Naive thymus-derived CD4-positive, alpha-beta T cell (primary cell): ENCODE results near the gene CCDC33. TPM values are rescaled to one million over a fixed set of nuclear protein-coding genes. Genes with fewer than 3 reads are reported as not detected.

ENCODE experiments used
- ATAC-seq: fragments of 150-1000 bp; cut with Tn5 transposase; 2 replicates; pipeline ENCODE4 v1.10.0; 2021; ENCODE audit warnings: mild to moderate bottlenecking, moderate library complexity
- CTCF ChIA-PET: fragments of 350-600 bp; sonication (Branson Sonifier 250); formaldehyde crosslinking; loops from one replicate; lab custom pipeline; 2021; ENCODE audit warnings: antibody characterized with exemption; lab: Charles Lee
- POLR2A ChIA-PET: fragments of 350-600 bp; sonication (Branson Sonifier 250); formaldehyde crosslinking; loops from one replicate; lab custom pipeline; 2021; ENCODE audit warnings: antibody characterized with exemption, inconsistent platforms; lab: Charles Lee
- DNase-seq, 9 donors: peaks; one replicate each; pipeline versions ENCODE4 v3.0.0 to v3.0.0-alpha.2; 2020 to 2022; ENCODE audit warnings: mixed read lengths in 1 of 9
- H3K27ac ChIP-seq: one replicate; pipeline ENCODE4 v1.7.0; 2013; ENCODE audit warnings: mild to moderate bottlenecking, low read depth, low read length, moderate library complexity
- H3K27me3 ChIP-seq, 2 donors: one replicate each; pipeline ENCODE4 v1.7.0; 2013; ENCODE audit warnings: low read length in 2 of 2, mild to moderate bottlenecking in 2 of 2, moderate library complexity in 2 of 2; ENCODE audit not compliant: control insufficient read depth in 2 of 2, insufficient read depth in 2 of 2
- H3K36me3 ChIP-seq, 3 experiments: 1 replicate in 2 of 3; 2 replicates in 1 of 3; pipeline ENCODE4 v1.7.0; 2013; ENCODE audit warnings: low read length in 3 of 3, mild to moderate bottlenecking in 3 of 3, moderate library complexity in 1 of 3; ENCODE audit not compliant: insufficient read depth in 3 of 3, control insufficient read depth in 2 of 3
- H3K4me1 ChIP-seq, 2 donors: one replicate each; pipeline ENCODE4 v1.7.0; 2013; ENCODE audit warnings: low read length in 2 of 2, mild to moderate bottlenecking in 2 of 2, moderate library complexity in 1 of 2; ENCODE audit not compliant: control insufficient read depth in 2 of 2, insufficient read depth in 2 of 2
- H3K4me3 ChIP-seq: 2 replicates; pipeline ENCODE4 v1.7.0; 2013; ENCODE audit warnings: mild to moderate bottlenecking, low read length
- H3K9me3 ChIP-seq, 3 experiments: 1 replicate in 2 of 3; 2 replicates in 1 of 3; pipeline ENCODE4 v1.7.0; 2013; ENCODE audit warnings: low read length in 3 of 3; ENCODE audit not compliant: control insufficient read depth in 2 of 3
- H3K27ac Mint-ChIP-seq, 9 donors: one replicate each; pipeline ENCODE4 v1.8.0; 2020 to 2022; ENCODE audit warnings: mixed read lengths in 9 of 9, mild to moderate bottlenecking in 8 of 9, moderate library complexity in 5 of 9, inconsistent platforms in 2 of 9
- H3K27me3 Mint-ChIP-seq, 5 donors: one replicate each; pipeline ENCODE4 v1.8.0; 2021 to 2022; ENCODE audit warnings: mixed read lengths in 5 of 5, mild to moderate bottlenecking in 1 of 5
- H3K36me3 Mint-ChIP-seq, 5 donors: one replicate each; pipeline ENCODE4 v1.8.0; 2020 to 2022; ENCODE audit warnings: mixed read lengths in 5 of 5, mild to moderate bottlenecking in 3 of 5, inconsistent platforms in 1 of 5
- H3K4me1 Mint-ChIP-seq, 7 donors: one replicate each; pipeline ENCODE4 v1.8.0; 2020 to 2022; ENCODE audit warnings: mixed read lengths in 7 of 7, mild to moderate bottlenecking in 3 of 7, inconsistent platforms in 1 of 7
- H3K4me3 Mint-ChIP-seq, 10 donors: one replicate each; pipeline ENCODE4 v1.8.0; 2020 to 2022; ENCODE audit warnings: mild to moderate bottlenecking in 10 of 10, mixed read lengths in 10 of 10, moderate library complexity in 6 of 10, inconsistent platforms in 2 of 10
- H3K9me3 Mint-ChIP-seq, 11 donors: one replicate each; pipeline ENCODE4 v1.8.0; 2020 to 2022; ENCODE audit warnings: mixed read lengths in 11 of 11, mild to moderate bottlenecking in 4 of 11, inconsistent platforms in 1 of 11, moderate library complexity in 1 of 11
- intact Hi-C, 2 donors: fragments of 100-400 bp; cut with micrococcal nuclease; formaldehyde crosslinking; loops; one replicate each; pipeline ENCODE4 v1.15.1; 2023
- polyA plus RNA-seq, 2 donors: library from polyadenylated mRNA; unstranded; fragments of 300-500 nt; fragmentation: Illumina TruSeq; gene quantifications; one replicate each; pipeline ENCODE4 v1.2.3, GENCODE V29; 2021
- total RNA-seq, 6 experiments: library from RNA in 5 of 6; stranded (reverse) in 5 of 6; gene quantifications; 1 replicate in 5 of 6; 2 replicates in 1 of 6; pipeline ENCODE4 v1.2.3 and lab custom pipeline; 2021 to 2026

Gene CCDC33
- total and polyA plus RNA-seq, 7 experiments from 2014 or later = not detected

DNA sequence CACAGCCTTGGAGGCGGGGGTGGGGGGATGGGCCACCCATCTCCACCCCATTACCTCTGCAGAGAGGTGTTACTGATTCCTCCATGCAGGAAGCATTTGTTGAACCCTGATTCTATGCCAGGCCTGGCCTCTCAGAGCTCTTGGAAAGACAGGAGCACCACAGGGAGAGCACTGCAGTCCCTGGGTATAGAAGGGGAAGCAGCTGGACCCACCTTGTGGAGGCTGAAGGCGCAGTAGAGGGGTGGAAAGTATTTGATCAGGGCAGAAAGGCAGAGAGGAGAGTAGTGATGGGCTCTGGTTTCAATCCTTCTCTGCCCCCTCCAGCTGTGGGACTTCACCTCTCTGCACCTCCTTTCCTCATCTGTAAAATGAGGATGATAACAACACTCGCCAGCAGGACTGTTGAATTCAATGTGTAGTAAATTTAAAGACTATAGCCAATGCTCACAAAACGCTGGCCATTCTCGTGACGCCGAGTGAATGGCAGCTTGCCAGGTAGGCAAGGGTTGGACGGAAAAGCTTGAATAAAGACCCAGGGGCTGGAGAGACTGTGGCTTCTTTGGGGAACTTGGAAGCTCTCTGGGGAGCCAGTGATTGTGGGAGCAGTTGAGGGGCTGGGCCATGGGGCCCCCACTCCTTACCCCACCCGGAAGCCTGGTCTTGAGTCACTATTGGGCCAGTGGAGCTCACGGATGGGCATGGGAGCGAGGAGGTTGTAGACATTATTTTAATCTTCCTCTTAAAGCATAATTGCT lies 8.0 kb upstream of the CCDC33 start:
- H3K4me1 Mint-ChIP-seq = peaks cover 0 to 16% (median 7%) of the 10 kb centered on the region in 7 donors
- ATAC-seq (no peak), DNase-seq (no peak)
- no peaks in the 10 kb centered on the region for H3K9me3 ChIP-seq
- no peak overlapping the region for H3K4me3 ChIP-seq
- H3K27ac Mint-ChIP-seq = no peak overlapping the region
- H3K27me3 Mint-ChIP-seq = peaks cover 0 to 25% (median 9%) of the 10 kb centered on the region in 5 donors
- no peaks in the 10 kb centered on the region for H3K27me3 ChIP-seq
- H3K27ac ChIP-seq = no peak overlapping the region
- H3K9me3 Mint-ChIP-seq = peaks cover 0 to 2% (median 0%) of the 10 kb centered on the region in 11 donors
- ChIA-PET CTCF (no interaction called here), POLR2A (no interaction called here)
- intact Hi-C loops = no loop called here
- H3K4me3 Mint-ChIP-seq = no peak overlapping the region
- H3K36me3 Mint-ChIP-seq = no peaks in the 10 kb centered on the region
- no peaks in the 10 kb centered on the region for H3K4me1 ChIP-seq
- H3K36me3 ChIP-seq = no peaks in the 10 kb centered on the region

GRCh38 chr15:74228723-74229081 lies 7.4 kb upstream of the CCDC33 start:
- Histone ChIP-seq H3K4me1 (no peaks in the 10 kb centered on the region), H3K36me3 (no peaks in the 10 kb centered on the region), H3K27me3 (no peaks in the 10 kb centered on the region), H3K27ac (no peak overlapping the region), H3K4me3 (no peak overlapping the region), H3K9me3 (no peaks in the 10 kb centered on the region)
- Mint-ChIP-seq H3K9me3 (peaks cover 0 to 2% (median 0%) of the 10 kb centered on the region in 11 donors), H3K4me3 (no peak overlapping the region), H3K27ac (no peak overlapping the region), H3K4me1 (peaks cover 0 to 10% (median 3%) of the 10 kb centered on the region in 7 donors), H3K36me3 (no peaks in the 10 kb centered on the region), H3K27me3 (peaks cover 0 to 24% (median 7%) of the 10 kb centered on the region in 5 donors)
- POLR2A ChIA-PET = no interaction called here
- intact Hi-C loops = no loop called here
- ATAC-seq (no peak), DNase-seq (no peak)
- CTCF ChIA-PET = no interaction called here

- peaks cover 0 to 3% (median 0%) of the 10 kb centered on the region in 7 donors for H3K4me1 Mint-ChIP-seq
- H3K4me3 Mint-ChIP-seq = no peak overlapping the region
- ChIA-PET CTCF (no interaction called here), POLR2A (no interaction called here)
- H3K9me3 Mint-ChIP-seq = peaks cover 0 to 2% (median 0%) of the 10 kb centered on the region in 11 donors
- H3K9me3 ChIP-seq = no peaks in the 10 kb centered on the region
- no peaks in the 10 kb centered on the region for H3K4me1 ChIP-seq
- H3K27ac Mint-ChIP-seq = no peak overlapping the region
- no peaks in the 10 kb centered on the region for H3K36me3 Mint-ChIP-seq
- no peak overlapping the region for H3K27ac ChIP-seq
- H3K36me3 ChIP-seq = no peaks in the 10 kb centered on the region
- H3K4me3 ChIP-seq = no peak overlapping the region
- DNase-seq = no peak
- intact Hi-C loops = no loop called here
- no peak for ATAC-seq
- no peaks in the 10 kb centered on the region for H3K27me3 ChIP-seq
- H3K27me3 Mint-ChIP-seq = peaks cover 0 to 17% (median 4%) of the 10 kb centered on the region in 5 donors
Observed at GRCh38 chr15:74229686-74230085, 6.4 kb upstream of the CCDC33 start.

GRCh38 chr15:74231475-74231874 lies 4.7 kb upstream of the CCDC33 start:
- Histone ChIP-seq H3K36me3 (no peaks in the 10 kb centered on the region), H3K27me3 (no peaks in the 10 kb centered on the region), H3K27ac (no peak overlapping the region), H3K9me3 (no peaks in the 10 kb centered on the region), H3K4me3 (no peak overlapping the region), H3K4me1 (no peaks in the 10 kb centered on the region)
- H3K27me3 Mint-ChIP-seq = peaks cover 0 to 10% (median 4%) of the 10 kb centered on the region in 5 donors
- ChIA-PET POLR2A (interaction anchor here (0.6 kb wide), 1 partner anchor 12 kb away, joined by 3 read pairs; no protein-coding TSS in a partner anchor), CTCF (no interaction called here)
- H3K9me3 Mint-ChIP-seq = peaks cover 0 to 2% (median 0%) of the 10 kb centered on the region in 11 donors
- no peak overlapping the region for H3K27ac Mint-ChIP-seq
- H3K4me3 Mint-ChIP-seq = no peak overlapping the region
- peaks cover 0 to 3% (median 0%) of the 10 kb centered on the region in 7 donors for H3K4me1 Mint-ChIP-seq
- no peak for ATAC-seq
- H3K36me3 Mint-ChIP-seq = no peaks in the 10 kb centered on the region
- intact Hi-C loops = no loop called here
- no peak for DNase-seq

DNA sequence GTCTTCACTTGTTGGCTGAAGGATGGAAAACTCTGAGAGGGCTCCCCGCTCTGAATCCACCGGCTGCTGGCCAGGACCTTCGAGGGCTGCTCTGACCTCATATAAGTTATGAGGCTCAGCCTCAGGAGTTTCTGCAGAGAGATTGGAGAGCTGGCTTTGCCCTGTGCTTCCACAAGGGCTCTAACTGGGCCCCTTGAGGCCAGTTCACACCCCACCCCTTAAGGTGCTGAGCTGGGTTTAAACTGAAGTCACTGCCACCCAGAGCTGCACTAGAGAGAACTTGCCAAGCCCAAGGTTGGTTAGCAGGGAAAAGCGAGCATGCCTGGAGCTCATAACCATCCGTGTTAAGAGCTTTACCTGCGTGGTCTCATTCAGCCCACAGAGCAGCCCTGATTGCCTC lies 2.8 kb upstream of the CCDC33 start:
- intact Hi-C loops = no loop called here
- Histone ChIP-seq H3K36me3 (no peaks in the 10 kb centered on the region), H3K27me3 (no peaks in the 10 kb centered on the region), H3K9me3 (no peaks in the 10 kb centered on the region), H3K4me1 (no peaks in the 10 kb centered on the region), H3K27ac (no peak overlapping the region), H3K4me3 (no peak overlapping the region)
- ChIA-PET CTCF (no interaction called here), POLR2A (no interaction called here)
- H3K9me3 Mint-ChIP-seq = no peaks in the 10 kb centered on the region
- no peaks in the 10 kb centered on the region for H3K36me3 Mint-ChIP-seq
- H3K4me1 Mint-ChIP-seq = peaks cover 0 to 3% (median 0%) of the 10 kb centered on the region in 7 donors
- H3K27me3 Mint-ChIP-seq = peaks cover 0 to 7% (median 0%) of the 10 kb centered on the region in 5 donors
- DNase-seq (no peak), ATAC-seq (no peak)
- no peak overlapping the region for H3K4me3 Mint-ChIP-seq
- peak overlapping the region in 1 of 9 donors; percentile 4 for H3K27ac Mint-ChIP-seq

DNA sequence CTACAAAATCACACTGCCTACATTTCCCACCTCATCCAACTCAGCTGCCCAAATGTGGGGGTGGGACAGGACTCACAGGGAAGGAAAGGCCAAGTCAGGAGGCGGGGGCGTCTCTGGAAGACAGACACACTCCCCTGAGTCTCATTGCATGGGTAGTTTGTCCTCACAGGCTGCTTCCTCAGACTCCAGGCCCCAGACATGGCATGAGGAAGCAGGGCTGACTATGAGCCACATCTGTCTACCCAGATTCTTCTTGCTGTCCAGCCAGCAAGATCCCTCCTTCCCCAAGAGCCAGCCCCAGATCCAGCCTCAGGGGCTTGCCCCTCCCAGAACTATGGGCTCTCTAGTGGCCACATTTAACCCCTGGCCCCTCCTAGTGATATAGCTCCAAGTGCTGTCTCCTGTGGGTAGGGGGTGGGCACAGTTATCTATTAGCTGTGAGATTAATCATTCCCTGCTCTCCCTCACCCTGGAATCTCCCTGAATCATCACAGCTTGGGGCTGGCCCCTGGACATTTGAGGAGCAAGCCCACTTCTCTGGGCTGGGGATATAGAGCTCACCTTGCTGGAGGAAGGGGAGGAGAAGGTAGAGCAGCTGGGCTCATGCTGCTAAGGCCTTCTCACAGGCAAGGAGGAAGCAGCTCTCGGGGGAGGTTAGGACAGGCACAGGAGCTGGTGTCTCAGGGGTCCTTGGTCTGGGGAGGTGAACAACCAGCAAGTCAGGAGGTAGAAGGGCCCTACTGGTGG lies 2.1 kb upstream of the CCDC33 start:
- Mint-ChIP-seq H3K27me3 (peaks cover 0 to 10% (median 0%) of the 10 kb centered on the region in 5 donors), H3K36me3 (no peaks in the 10 kb centered on the region), H3K4me1 (peaks cover 0 to 3% (median 0%) of the 10 kb centered on the region in 7 donors), H3K9me3 (no peaks in the 10 kb centered on the region), H3K27ac (no peak overlapping the region), H3K4me3 (no peak overlapping the region)
- Histone ChIP-seq H3K9me3 (no peaks in the 10 kb centered on the region), H3K4me3 (no peak overlapping the region), H3K36me3 (no peaks in the 10 kb centered on the region), H3K27me3 (no peaks in the 10 kb centered on the region), H3K4me1 (no peaks in the 10 kb centered on the region), H3K27ac (no peak overlapping the region)
- no peak for ATAC-seq
- CTCF ChIA-PET = no interaction called here
- DNase-seq = no peak
- POLR2A ChIA-PET = no interaction called here
- intact Hi-C loops = no loop called here
